ENCODE data around the gene RANGAP1. TPM values are rescaled to one million over a fixed set of nuclear protein-coding genes. Genes with fewer than 3 reads are reported as not detected.

Gene RANGAP1
- total and polyA plus RNA-seq, 2 of the 8 experiments (the other 6 are each of a cell fraction or from before 2014, with no cell fraction given): 121 to 171 TPM

- H3K18ac ChIP-seq (ENCODE audit: extremely low read depth, low read length): no peak overlapping the region
- H3K4ac ChIP-seq (replicated peaks; ENCODE audit: insufficient read length, low read depth, low read length): no peak overlapping the region
- no peak for FAIRE-seq
- H2AFZ ChIP-seq (ENCODE audit: low read length): no peak overlapping the region
- H2BK5ac ChIP-seq (ENCODE audit: low read depth, low read length): no peak overlapping the region
- TF ChIP-seq ATF3 (IDR thresholded peaks at IDR 0.05; ENCODE audit: insufficient read depth, low read depth, low read length) (no peak), RFX5 (IDR thresholded peaks at IDR 0.05; ENCODE audit: borderline replicate concordance, low read depth, low read length) (no peak), CBX8 (IDR thresholded peaks at IDR 0.05; ENCODE audit: borderline replicate concordance, low read depth, low read length) (no peak), SP2 (IDR thresholded peaks at IDR 0.05; ENCODE audit: low read length) (no peak), POLR2AphosphoS5 (IDR thresholded peaks at IDR 0.05; ENCODE audit: low read depth, low read length) (no peak), BRCA1 (IDR thresholded peaks at IDR 0.05; ENCODE audit: low read depth, low read length) (no peak), EGR1 (IDR thresholded peaks at IDR 0.05; ENCODE audit: borderline replicate concordance, low read depth, low read length) (no peak), ZNF274 (IDR thresholded peaks at IDR 0.05; ENCODE audit: borderline replicate concordance, extremely low read depth, low read length) (no peak)
- H3K79me1 ChIP-seq (ENCODE audit: low read depth, low read length): no peaks in the 10 kb centered on the region
- H2BK12ac ChIP-seq (ENCODE audit: low read depth, low read length): no peak overlapping the region
- H3K27me3 ChIP-seq (replicated peaks in 1 of 4; ENCODE audit: control insufficient read depth in 3 of 4, extremely low read depth in 1 of 4, insufficient read depth in 3 of 4, low read length in 3 of 4): peaks cover 0 to 20% (median 14%) of the 10 kb centered on the region in 4 experiments; a peak in 6 of 7 replicates
- H3K4me1 ChIP-seq (replicated peaks in 1 of 4; ENCODE audit: control insufficient read depth in 3 of 4, insufficient read depth in 4 of 4, low read length in 3 of 4): peaks cover 0 to 6% (median under 1%) of the 10 kb centered on the region in 4 experiments; a peak in 3 of 7 replicates
- no peak overlapping the region for H3K9ac ChIP-seq (replicated peaks in 1 of 4; ENCODE audit: extremely low read depth in 1 of 4, low read depth in 3 of 4, low read length in 3 of 4)
- no peak overlapping the region for H3K27ac ChIP-seq (ENCODE audit: low read depth, low read length)
- H3K4me3 ChIP-seq (ENCODE audit: extremely low read depth in 1 of 4, insufficient read depth in 2 of 4, low read depth in 3 of 4, low read length in 4 of 4): no peak overlapping the region
- no peak overlapping the region for H2BK20ac ChIP-seq (ENCODE audit: low read length)
- H3K14ac ChIP-seq (ENCODE audit: insufficient read length): no peak overlapping the region
- no peaks in the 10 kb centered on the region for H4K20me1 ChIP-seq (replicated peaks in 1 of 2; ENCODE audit: control insufficient read depth in 1 of 2, insufficient read depth in 2 of 2, low read length in 2 of 2)
- no peak for DNase-seq (ENCODE audit: low read depth in 1 of 2, low spot score in 2 of 2)
- H4K8ac ChIP-seq (ENCODE audit: extremely low read depth, insufficient read depth, low read length): no peak overlapping the region
- 89% methylated on average over 10 of the region's 10 CpGs; no CpG with 5 or more reads in 1 of the 2 experiments for WGBS, 2 experiments (ENCODE audit: extremely low coverage in 1 of 2, insufficient coverage in 1 of 2, insufficient read length in 1 of 2, insufficient replicate concordance in 2 of 2, low coverage in 1 of 2, low lambda C conversion rate in 2 of 2, missing lambda C conversion rate in 1 of 2)
- no peak overlapping the region for H4K5ac ChIP-seq (ENCODE audit: insufficient read length, low read depth, low read length)
- H3K36me3 ChIP-seq (ENCODE audit: control insufficient read depth in 2 of 4, insufficient read depth in 4 of 4, low read length in 3 of 4): no peaks in the 10 kb centered on the region
- peak overlapping the region; percentile 12; the same call in 1 of the 2 replicates for H2BK15ac ChIP-seq (ENCODE audit: low read length)
- no peak overlapping the region for H3K4me2 ChIP-seq (ENCODE audit: insufficient read depth in 1 of 2, low read depth in 2 of 2, low read length in 2 of 2)
- no peaks in the 10 kb centered on the region for H3K9me3 ChIP-seq (ENCODE audit: insufficient read depth in 2 of 2, low read depth in 1 of 2, low read length in 1 of 2)
- H2BK120ac ChIP-seq (replicated peaks; ENCODE audit: low read depth, low read length): no peak overlapping the region
- no peak overlapping the region for H4K91ac ChIP-seq (replicated peaks; ENCODE audit: insufficient read length, low read length)
- no peak overlapping the region for H2AK5ac ChIP-seq (ENCODE audit: low read depth, low read length)
- ChIA-PET POLR2A (ENCODE audit: partially characterized antibody) (interaction anchor here (1.3 to 1.4 kb wide), 2 partner anchors 11 to 25 kb away, joined by 4 to 5 read pairs; no protein-coding TSS in a partner anchor), CTCF (ENCODE audit: partially characterized antibody) (interaction anchor here (1.4 to 3.4 kb wide), 2 partner anchors 10 to 36 kb away, joined by 6 to 10 read pairs; no protein-coding TSS in a partner anchor)
- no peak overlapping the region for H3K56ac ChIP-seq (replicated peaks; ENCODE audit: insufficient read length, low read depth, low read length)
- no peak overlapping the region for H3K23ac ChIP-seq (ENCODE audit: insufficient read length)
- peaks cover 19% of the 10 kb centered on the region for H3K23me2 ChIP-seq (ENCODE audit: low read depth, low read length)
- H3K79me2 ChIP-seq (ENCODE audit: control insufficient read depth in 1 of 2, insufficient read depth in 2 of 2, low read length in 2 of 2): peaks cover 0 to 7% of the 10 kb centered on the region in 2 experiments; a peak in 2 of 4 replicates
Measured at GRCh38 chr22:41201141-41201540, 84.8 kb downstream of the RANGAP1 start.
